ENCODE data around the gene LY6G6C. TPM values are rescaled to one million over a fixed set of nuclear protein-coding genes. Genes with fewer than 3 reads are reported as not detected.

Gene LY6G6C
- total and polyA plus RNA-seq, 2 donors (not counting 1 experiment from before 2014, with no cell fraction given): 0.13 TPM; not detected in 1

- Histone ChIP-seq H3K27me3 (replicated peaks in 1 of 4; ENCODE audit: control extremely low read depth in 1 of 4, control insufficient read depth in 3 of 4, insufficient read depth in 4 of 4, low read length in 3 of 4) (no peaks in the 10 kb centered on the region), H3K4me1 (ENCODE audit: control insufficient read depth in 2 of 2, insufficient read depth in 2 of 2, low read length in 2 of 2) (peaks cover 39 to 42% of the 10 kb centered on the region in 2 donors), H3K9me3 (ENCODE audit: control extremely low read depth in 1 of 3, control insufficient read depth in 2 of 3, insufficient read depth in 1 of 3, low read length in 2 of 3) (no peaks in the 10 kb centered on the region), H3K4me2 (replicated peaks; ENCODE audit: low read depth, low read length, poor library complexity, severe bottlenecking) (peak within 1 kb of the TSS; percentile 100), H3K79me2 (ENCODE audit: control insufficient read depth, insufficient read depth, low read length) (peaks cover 41% of the 10 kb centered on the region), H4K20me1 (ENCODE audit: control insufficient read depth, insufficient read depth, low read length, poor library complexity, severe bottlenecking) (no peaks in the 10 kb centered on the region), H3K4me3 (ENCODE audit: control extremely low read depth in 1 of 5, extremely low read depth in 1 of 5, insufficient read depth in 1 of 5, low read depth in 2 of 5, low read length in 4 of 5) (peak within 1 kb of the TSS; percentile 71 to 90 (median 81)), H3K9ac (ENCODE audit: low read length) (peak within 1 kb of the TSS; percentile 76), H2AFZ (ENCODE audit: insufficient read depth, low read depth, low read length, poor library complexity, severe bottlenecking) (peak within 1 kb of the TSS; percentile 90), H3K36me3 (replicated peaks in 1 of 2; ENCODE audit: control extremely low read depth in 1 of 2, control insufficient read depth in 1 of 2, extremely low read depth in 1 of 2, insufficient read depth in 2 of 2, low read length in 1 of 2) (peaks cover 0 to 4% of the 10 kb centered on the region in 2 experiments), H3K27ac (ENCODE audit: low read length in 2 of 2) (peak within 1 kb of the TSS; percentile 81 to 96)
- Mint-ChIP-seq H3K27ac (peak within 1 kb of the TSS; percentile 91), H3K27me3 (no peaks in the 10 kb centered on the region), H3K4me3 (peak within 1 kb of the TSS; percentile 100), H3K4me1 (peaks cover 60% of the 10 kb centered on the region), H3K9me3 (ENCODE audit: insufficient read depth) (no peaks in the 10 kb centered on the region)
- intact Hi-C loops (cut with micrococcal nuclease): loop anchor here (1.0 to 10.0 kb wide), 11 partner anchors 37 to 455 kb away; partner anchors contain the start of genes BAG6, CSNK2B, DDX39B and DXO
- peak; percentile 96 for DNase-seq
- ATAC-seq (ENCODE audit: low read depth): peak; percentile 82
- TF ChIP-seq CTCF (IDR thresholded peaks at IDR 0.05): no peak
- TF ChIP-seq EZH2 (IDR thresholded peaks at IDR 0.05; ENCODE audit: borderline replicate concordance, insufficient read depth, low read depth, low read length, poor library complexity, severe bottlenecking): no peak
- whole genome bisulfite sequencing (ENCODE audit: insufficient coverage): 0% methylated on average over 45 of the region's 58 CpGs
- POLR2A ChIA-PET: interaction anchor here (0.5 to 2.9 kb wide), 14 partner anchors 10 to 1021 kb away, joined by 3 to 20 read pairs (median 5); partner anchors contain the start of genes ABHD16A, BAG6, DDAH2 and HSPA1A
- CTCF ChIA-PET: interaction anchor here (1.0 to 7.8 kb wide), 16 partner anchors 11 to 189 kb away, joined by 3 to 90 read pairs (median 4); partner anchors contain the start of genes DDAH2, LSM2, LY6G5C and NEU1
Measured at GRCh38 chr6:31739639-31740396, 18.3 kb upstream of the LY6G6C start, which contains the start of gene MSH5. MSH5 (plus strand) TSS chr6:31740005; CDS start chr6:31740467, 462 bp downstream.
